Gastroesophageal sphincter (tissue), 4 donors: ENCODE measurements around the gene CSNK1D. TPM values are rescaled to one million over a fixed set of nuclear protein-coding genes. Genes with fewer than 3 reads are reported as not detected.

Experiments
- ATAC-seq: fragments of 150-250 bp; one replicate; pipeline ENCODE4 v1.9.1; 2016; ENCODE audit warnings: mild to moderate bottlenecking, moderate library complexity
- H3K27ac ChIP-seq, 4 donors: fragments of 200-600 bp; sonication (generic) in 3 of 4; 1 replicate in 3 of 4; 2 replicates in 1 of 4; pipeline ENCODE4 v1.5.1; 2016 to 2019
- H3K27me3 ChIP-seq: fragments of 200-600 bp; sonication (generic); one replicate; pipeline ENCODE4 v1.5.1; 2019
- H3K36me3 ChIP-seq, 2 donors: fragments of 200-600 bp; sonication (generic); one replicate each; pipeline ENCODE4 v1.5.1; 2019; ENCODE audit warnings: control low read depth in 1 of 2
- H3K4me1 ChIP-seq, 3 donors: fragments of 200-600 bp; sonication (generic); 1 replicate in 2 of 3; 2 replicates in 1 of 3; pipeline ENCODE4 v1.5.1; 2016 to 2019; ENCODE audit warnings: control low read depth in 2 of 3
- H3K4me3 ChIP-seq, 2 donors: fragments of 200-600 bp; sonication (generic); one replicate each; pipeline ENCODE4 v1.5.1; 2019; ENCODE audit warnings: mild to moderate bottlenecking in 1 of 2, moderate library complexity in 1 of 2
- H3K9me3 ChIP-seq, 3 donors: fragments of 200-600 bp; sonication (generic); one replicate each; pipeline ENCODE4 v1.5.1; 2017 to 2019; ENCODE audit warnings: control low read depth in 2 of 3
- CTCF ChIP-seq, 4 experiments: fragments of 200-600 bp in 2 of 4; fragments of 450-650 bp in 2 of 4; sonication (generic) in 1 of 4; IDR thresholded peaks; one replicate each; pipeline ENCODE4 v1.5.1; 2017 to 2019; ENCODE audit warnings: antibody characterized with exemption in 4 of 4, mild to moderate bottlenecking in 2 of 4, moderate library complexity in 2 of 4
- EP300 ChIP-seq: sonication (generic); formaldehyde crosslinking; IDR thresholded peaks from one replicate; pipeline ENCODE4 v1.6.1; 2017; ENCODE audit warnings: antibody characterized with exemption, mild to moderate bottlenecking
- POLR2A ChIP-seq, 2 donors: fragments of 450-650 bp; IDR thresholded peaks; one replicate each; pipeline ENCODE4 v1.6.1; 2017; ENCODE audit warnings: antibody characterized with exemption in 2 of 2, mild to moderate bottlenecking in 2 of 2, moderate library complexity in 1 of 2
- POLR2AphosphoS5 ChIP-seq: sonication (generic); formaldehyde crosslinking; IDR thresholded peaks from one replicate; pipeline ENCODE4 v1.6.1; 2017; ENCODE audit warnings: antibody characterized with exemption
- WGBS, 2 donors: methylation state at CpG; one replicate each; pipeline ENCODE4 v1.1.5; 2018; ENCODE audit warnings: low coverage in 1 of 2; 5-methylcytosine and 5-hydroxymethylcytosine counted together
- total RNA-seq, 4 donors: library from RNA; depleted of rRNA; stranded (reverse); fragments of >200 nt; gene quantifications; one replicate each; pipeline ENCODE4 v1.1.0, GENCODE V29; 2016

CSNK1D gene
- 10 to 100 TPM; 23.4 to 92.1 (median 72.4) TPM for total RNA-seq

GRCh38 chr17:82273327-82274133 lies at the start of gene CSNK1D:
CSNK1D (minus strand) TSS chr17:82273700; CDS start chr17:82273381, 319 bp downstream.
- no CpG with 5 or more reads among the region's 80 CpGs for WGBS, 2 donors
- no peaks in the 10 kb centered on the region for H3K27me3 ChIP-seq
- ATAC-seq, result peak; percentile 94
- peaks cover 0 to 63% (median 46%) of the 10 kb centered on the region in 3 donors for H3K4me1 ChIP-seq
- H3K27ac ChIP-seq, result peak within 1 kb of the TSS; percentile 98 to 100 (median 100)
- peaks cover 0 to 45% of the 10 kb centered on the region in 2 donors for H3K36me3 ChIP-seq
- peak within 1 kb of the TSS; percentile 93 to 100 for H3K4me3 ChIP-seq
- TF ChIP-seq EP300, result peak; percentile 25
- no peak for TF ChIP-seq CTCF (IDR thresholded peaks at IDR 0.05)
- TF ChIP-seq POLR2AphosphoS5, result peak; percentile 95
- peak; percentile 92 to 94 for TF ChIP-seq POLR2A (IDR thresholded peaks at IDR 0.05)
- no peaks in the 10 kb centered on the region for H3K9me3 ChIP-seq

GRCh38 chr17:82322526-82323453 lies 49.3 kb upstream of the CSNK1D start:
- H3K4me1 ChIP-seq, result peaks cover 0 to 12% (median 3%) of the 10 kb centered on the region in 3 donors
- no peak overlapping the region for H3K4me3 ChIP-seq
- peaks cover 0 to 7% of the 10 kb centered on the region in 2 donors for H3K36me3 ChIP-seq
- WGBS, 2 donors, result 100% methylated on average over 3 of the region's 28 CpGs; no CpG with 5 or more reads in 1 of the 2 donors
- ATAC-seq, result no peak
- H3K27ac ChIP-seq, result no peak overlapping the region
- TF ChIP-seq POLR2A (IDR thresholded peaks at IDR 0.05) (no peak), POLR2AphosphoS5 (no peak), CTCF (IDR thresholded peaks at IDR 0.05) (no peak), EP300 (no peak)
- H3K9me3 ChIP-seq, result no peaks in the 10 kb centered on the region
- peaks cover 21% of the 10 kb centered on the region for H3K27me3 ChIP-seq

GRCh38 chr17:82321947-82322466 lies 48.5 kb upstream of the CSNK1D start:
- peaks cover 0 to 12% (median 3%) of the 10 kb centered on the region in 3 donors for H3K4me1 ChIP-seq
- no peak overlapping the region for H3K4me3 ChIP-seq
- H3K9me3 ChIP-seq, result no peaks in the 10 kb centered on the region
- no peak overlapping the region for H3K27ac ChIP-seq
- WGBS, 2 donors, result no CpG with 5 or more reads among the region's 21 CpGs
- no peak for ATAC-seq
- H3K36me3 ChIP-seq, result peaks cover 0 to 7% of the 10 kb centered on the region in 2 donors
- no peak for TF ChIP-seq POLR2A (IDR thresholded peaks at IDR 0.05)
- no peak for TF ChIP-seq POLR2AphosphoS5
- TF ChIP-seq EP300, result no peak
- no peak for TF ChIP-seq CTCF (IDR thresholded peaks at IDR 0.05)
- H3K27me3 ChIP-seq, result peaks cover 23% of the 10 kb centered on the region

GRCh38 chr17:82320956-82321927 lies 47.7 kb upstream of the CSNK1D start:
- no peaks in the 10 kb centered on the region for H3K9me3 ChIP-seq
- H3K36me3 ChIP-seq, result peaks cover 0 to 7% of the 10 kb centered on the region in 2 donors
- ATAC-seq, result peak; percentile 51
- peaks cover 31% of the 10 kb centered on the region for H3K27me3 ChIP-seq
- 71 to 81% methylated on average over 10 to 12 of the region's 65 CpGs for WGBS, 2 donors
- H3K4me3 ChIP-seq, result peak overlapping the region in 1 of 2 donors; percentile 26
- no peak for TF ChIP-seq POLR2A (IDR thresholded peaks at IDR 0.05)
- peak in 3 of 4 experiments; percentile 94 to 100 (median 96) for TF ChIP-seq CTCF (IDR thresholded peaks at IDR 0.05)
- no peak overlapping the region for H3K27ac ChIP-seq
- H3K4me1 ChIP-seq, result peaks cover 0 to 14% (median 3%) of the 10 kb centered on the region in 3 donors
